Mucosa of rectum (tissue), 2 donors: ENCODE measurements around the gene PBX3.
A peak's percentile ranks its signal among the peaks of the same experiment; 100 is the strongest.
"Not testable (repeated sequence)": the region's sequence is repeated elsewhere in the genome, so short reads cannot be mapped to it uniquely, and the experiment has no call there.

Source experiments
- H3K27ac ChIP-seq, 2 donors: one replicate each; pipeline ENCODE4 v1.7.0; 2013; ENCODE audit warnings: inconsistent platforms in 2 of 2, low read depth in 2 of 2, low read length in 2 of 2
- H3K27me3 ChIP-seq, 2 donors: one replicate each; pipeline ENCODE4 v1.7.0; 2013; ENCODE audit warnings: low read length in 2 of 2; ENCODE audit not compliant: control insufficient read depth in 2 of 2, insufficient read depth in 2 of 2
- H3K36me3 ChIP-seq, 2 donors: one replicate each; pipeline ENCODE4 v1.7.0; 2013; ENCODE audit warnings: low read length in 2 of 2; ENCODE audit not compliant: control insufficient read depth in 2 of 2, insufficient read depth in 2 of 2
- H3K4me1 ChIP-seq, 2 donors: one replicate each; pipeline ENCODE4 v1.7.0; 2013; ENCODE audit warnings: low read length in 2 of 2, mild to moderate bottlenecking in 1 of 2; ENCODE audit not compliant: control insufficient read depth in 2 of 2, insufficient read depth in 2 of 2
- H3K4me3 ChIP-seq, 2 donors: one replicate each; pipeline ENCODE4 v1.7.0; 2013; ENCODE audit warnings: low read length in 2 of 2
- H3K9ac ChIP-seq, 2 donors: one replicate each; pipeline ENCODE4 v1.7.0; 2013; ENCODE audit warnings: low read length in 2 of 2, low read depth in 1 of 2, mild to moderate bottlenecking in 1 of 2
- H3K9me3 ChIP-seq, 2 donors: one replicate each; pipeline ENCODE4 v1.7.0; 2013; ENCODE audit warnings: low read length in 2 of 2; ENCODE audit not compliant: control insufficient read depth in 2 of 2
- donor health status: healthy.
- donor health status: Normal muscosa, but diverticular disease.

Gene PBX3

DNA sequence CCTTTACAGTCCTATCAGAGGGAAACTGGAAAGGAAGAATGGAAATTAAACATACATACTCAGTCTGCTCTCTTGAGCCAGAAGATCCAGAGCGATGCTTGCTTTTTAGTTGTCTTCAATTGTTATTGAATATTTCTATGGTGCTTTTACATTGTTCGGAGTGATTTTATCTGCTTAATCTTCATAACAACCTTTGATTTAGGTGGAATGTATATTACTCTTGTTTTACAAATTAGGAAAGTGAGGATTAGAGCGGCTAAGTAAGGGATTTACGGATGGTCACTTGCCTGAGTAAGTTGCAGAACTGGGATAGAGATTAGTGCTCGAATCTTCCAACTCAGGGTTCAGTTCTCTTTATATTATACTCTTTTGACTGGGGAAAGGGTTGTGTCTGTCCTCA is 69.1 kb downstream of the PBX3 start:
- Histone ChIP-seq H3K4me1 (peaks cover 0 to 2% of the 10 kb centered on the region in 2 donors), H3K27me3 (no peaks in the 10 kb centered on the region), H3K36me3 (no peaks in the 10 kb centered on the region), H3K9me3 (no peaks in the 10 kb centered on the region), H3K9ac (no peak overlapping the region), H3K4me3 (no peak overlapping the region), H3K27ac (no peak overlapping the region)

GRCh38 chr9:125820100-125820804 is 73.1 kb downstream of the PBX3 start:
- no peak overlapping the region for H3K4me3 ChIP-seq
- no peaks in the 10 kb centered on the region for H3K36me3 ChIP-seq
- H3K9me3 ChIP-seq, result no peaks in the 10 kb centered on the region
- H3K27me3 ChIP-seq, result no peaks in the 10 kb centered on the region
- no peak overlapping the region for H3K27ac ChIP-seq
- peaks cover 0 to 2% of the 10 kb centered on the region in 2 donors for H3K4me1 ChIP-seq
- no peak overlapping the region for H3K9ac ChIP-seq

GRCh38 chr9:125821078-125821477 is 73.9 kb downstream of the PBX3 start:
- Histone ChIP-seq H3K4me1 (peaks cover 0 to 2% of the 10 kb centered on the region in 2 donors), H3K27ac (no peak overlapping the region), H3K27me3 (no peaks in the 10 kb centered on the region), H3K9me3 (no peaks in the 10 kb centered on the region), H3K9ac (no peak overlapping the region), H3K4me3 (no peak overlapping the region), H3K36me3 (no peaks in the 10 kb centered on the region)

DNA sequence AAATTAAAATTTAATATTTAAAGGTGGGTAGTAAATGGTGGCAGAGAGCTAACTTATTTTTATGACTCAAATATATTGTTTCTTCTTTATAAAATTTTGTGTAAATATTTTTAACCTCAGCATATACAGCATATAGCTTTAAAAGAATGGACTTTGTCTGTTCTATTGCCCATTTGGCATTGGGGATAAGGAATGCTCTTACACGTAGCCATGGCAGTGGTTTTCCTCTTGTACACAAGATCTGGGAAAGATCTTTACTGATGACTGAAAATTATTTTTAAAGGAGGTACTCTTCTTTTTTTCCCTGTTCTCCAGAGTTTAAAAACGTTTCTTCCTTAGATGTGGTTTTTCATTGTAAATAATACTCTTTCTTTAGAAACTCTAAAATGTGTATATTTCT is 75.0 kb downstream of the PBX3 start:
- no peaks in the 10 kb centered on the region for H3K27me3 ChIP-seq
- H3K9me3 ChIP-seq, result no peaks in the 10 kb centered on the region

DNA sequence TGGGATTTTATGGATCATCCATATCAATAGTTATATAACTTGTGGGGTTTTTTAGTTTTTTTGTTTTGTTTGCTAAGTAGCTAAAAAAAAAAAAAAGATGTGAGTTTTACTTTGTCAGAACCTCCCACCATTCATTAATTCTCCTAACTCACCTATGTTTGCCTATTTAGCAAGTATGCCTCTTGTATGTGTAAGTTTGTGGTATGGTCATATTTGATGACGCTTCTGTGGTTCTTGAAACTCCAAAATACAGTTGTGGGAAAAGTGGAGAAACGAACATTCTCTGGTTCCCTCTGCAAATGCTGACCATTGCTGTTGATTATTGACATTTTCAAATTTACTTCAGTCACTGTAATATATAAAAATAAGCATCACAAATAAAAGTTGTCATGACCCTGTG is 75.7 kb downstream of the PBX3 start:
- no peaks in the 10 kb centered on the region for H3K27me3 ChIP-seq
- no peaks in the 10 kb centered on the region for H3K9me3 ChIP-seq
- H3K27ac ChIP-seq, result no peak overlapping the region
- no peak overlapping the region for H3K9ac ChIP-seq
- H3K36me3 ChIP-seq, result no peaks in the 10 kb centered on the region
- H3K4me1 ChIP-seq, result peaks cover 0 to 2% of the 10 kb centered on the region in 2 donors
- no peak overlapping the region for H3K4me3 ChIP-seq

More for the DNA sequence above, 75.0 kb downstream of the PBX3 start:
- Histone ChIP-seq H3K36me3 (no peaks in the 10 kb centered on the region), H3K4me3 (no peak overlapping the region), H3K4me1 (peaks cover 0 to 2% of the 10 kb centered on the region in 2 donors), H3K9ac (no peak overlapping the region), H3K27ac (no peak overlapping the region)

- Histone ChIP-seq H3K27ac (peak overlapping the region in 1 of 2 donors; percentile 25), H3K9ac (peak overlapping the region in 1 of 2 donors; percentile 34)
Measured at GRCh38 chr9:125823874-125824406, 76.8 kb downstream of the PBX3 start.

GRCh38 chr9:125825762-125826161 is 78.6 kb downstream of the PBX3 start:
- no peaks in the 10 kb centered on the region for H3K27me3 ChIP-seq
- H3K36me3 ChIP-seq, result no peaks in the 10 kb centered on the region
- H3K4me3 ChIP-seq, result no peak overlapping the region
- no peak overlapping the region for H3K27ac ChIP-seq
- H3K9me3 ChIP-seq, result no peaks in the 10 kb centered on the region
- no peaks in the 10 kb centered on the region for H3K4me1 ChIP-seq
- H3K9ac ChIP-seq, result no peak overlapping the region

More at GRCh38 chr9:125823874-125824406, 76.8 kb downstream of the PBX3 start:
- H3K9me3 ChIP-seq, H3K4me1 ChIP-seq, H3K27me3 ChIP-seq, H3K36me3 ChIP-seq: not testable (repeated sequence)
- H3K4me3 ChIP-seq, result peak overlapping the region in 1 of 2 donors; percentile 56

DNA sequence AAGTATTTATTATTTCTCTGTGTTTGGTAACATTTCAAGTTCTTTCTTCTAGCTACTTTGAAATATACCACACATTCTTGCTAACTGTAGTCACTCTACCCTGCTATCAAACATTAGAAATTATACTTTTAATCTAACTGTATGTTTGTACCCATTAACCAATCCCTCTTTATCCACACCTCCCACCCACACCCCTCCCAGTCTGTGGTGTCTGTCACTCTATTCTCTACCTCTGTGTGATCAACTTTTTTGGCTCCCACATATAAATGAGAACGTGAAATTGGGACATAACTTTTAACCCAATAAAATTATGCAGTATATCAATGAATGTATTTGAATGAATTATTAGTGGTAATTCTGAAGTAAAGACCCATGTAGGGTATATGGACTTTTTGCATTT is 79.7 kb downstream of the PBX3 start:
- no peaks in the 10 kb centered on the region for H3K27me3 ChIP-seq
- H3K4me3 ChIP-seq, result no peak overlapping the region
- H3K9me3 ChIP-seq, result no peaks in the 10 kb centered on the region
- no peaks in the 10 kb centered on the region for H3K4me1 ChIP-seq
- no peak overlapping the region for H3K27ac ChIP-seq
- H3K36me3 ChIP-seq, result no peaks in the 10 kb centered on the region
- H3K9ac ChIP-seq, result no peak overlapping the region

GRCh38 chr9:125829743-125830142 is 82.6 kb downstream of the PBX3 start:
- Histone ChIP-seq H3K4me1 (no peaks in the 10 kb centered on the region), H3K27me3 (no peaks in the 10 kb centered on the region), H3K9me3 (no peaks in the 10 kb centered on the region), H3K9ac (no peak overlapping the region), H3K27ac (peak overlapping the region in 1 of 2 donors; percentile 10), H3K36me3 (no peaks in the 10 kb centered on the region), H3K4me3 (peak overlapping the region; percentile 45 to 62)

GRCh38 chr9:125831054-125831453 is 83.9 kb downstream of the PBX3 start:
- no peaks in the 10 kb centered on the region for H3K27me3 ChIP-seq
- H3K4me1 ChIP-seq, result no peaks in the 10 kb centered on the region
- no peak overlapping the region for H3K27ac ChIP-seq
- no peak overlapping the region for H3K9ac ChIP-seq
- no peaks in the 10 kb centered on the region for H3K9me3 ChIP-seq
- H3K4me3 ChIP-seq, result no peak overlapping the region
- no peaks in the 10 kb centered on the region for H3K36me3 ChIP-seq
